Stomach (tissue), 4 donors: ENCODE data around the gene CNOT9.

ENCODE experiments used
- EP300 ChIP-seq: sonication (generic); formaldehyde crosslinking; IDR thresholded peaks from one replicate; pipeline ENCODE4 v1.6.1; 2017; ENCODE audit warnings: antibody characterized with exemption
- POLR2AphosphoS5 ChIP-seq, 3 donors: sonication (generic); formaldehyde crosslinking; IDR thresholded peaks; one replicate each; pipeline ENCODE4 v1.6.1; 2016; ENCODE audit warnings: antibody characterized with exemption in 3 of 3
- TF ChIP-seq, protein P1 (sequence below), 7 experiments: fragments of 450-650 bp in 4 of 7; fragments of 200-600 bp in 3 of 7; sonication (generic) in 3 of 7; IDR thresholded peaks; one replicate each; pipeline ENCODE4 v1.5.1; 2016 to 2019; ENCODE audit warnings: antibody characterized with exemption in 7 of 7, control low read depth in 2 of 7, mild to moderate bottlenecking in 1 of 7

DNA sequence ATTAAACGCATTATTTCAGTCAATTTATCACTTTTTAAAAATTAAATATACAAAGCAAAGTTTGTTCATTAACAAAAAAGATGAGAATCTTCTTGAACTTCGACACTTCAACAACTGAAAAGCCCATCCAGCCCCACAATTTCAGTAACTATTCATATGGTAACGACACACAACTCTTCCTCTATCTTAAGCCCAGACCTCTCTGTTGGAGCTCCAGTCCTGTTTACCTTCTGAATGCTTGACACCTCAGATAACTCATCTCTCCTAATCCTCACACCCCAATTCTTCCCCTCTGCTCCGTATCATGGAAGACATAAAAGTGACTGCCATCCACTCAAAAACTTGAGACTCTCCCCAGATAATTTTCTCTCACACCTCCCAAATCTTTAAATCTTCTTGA is 13.1 kb upstream of the CNOT9 start:
- TF ChIP-seq POLR2AphosphoS5 (IDR thresholded peaks at IDR 0.05) = no peak
- TF ChIP-seq, protein P1, sequence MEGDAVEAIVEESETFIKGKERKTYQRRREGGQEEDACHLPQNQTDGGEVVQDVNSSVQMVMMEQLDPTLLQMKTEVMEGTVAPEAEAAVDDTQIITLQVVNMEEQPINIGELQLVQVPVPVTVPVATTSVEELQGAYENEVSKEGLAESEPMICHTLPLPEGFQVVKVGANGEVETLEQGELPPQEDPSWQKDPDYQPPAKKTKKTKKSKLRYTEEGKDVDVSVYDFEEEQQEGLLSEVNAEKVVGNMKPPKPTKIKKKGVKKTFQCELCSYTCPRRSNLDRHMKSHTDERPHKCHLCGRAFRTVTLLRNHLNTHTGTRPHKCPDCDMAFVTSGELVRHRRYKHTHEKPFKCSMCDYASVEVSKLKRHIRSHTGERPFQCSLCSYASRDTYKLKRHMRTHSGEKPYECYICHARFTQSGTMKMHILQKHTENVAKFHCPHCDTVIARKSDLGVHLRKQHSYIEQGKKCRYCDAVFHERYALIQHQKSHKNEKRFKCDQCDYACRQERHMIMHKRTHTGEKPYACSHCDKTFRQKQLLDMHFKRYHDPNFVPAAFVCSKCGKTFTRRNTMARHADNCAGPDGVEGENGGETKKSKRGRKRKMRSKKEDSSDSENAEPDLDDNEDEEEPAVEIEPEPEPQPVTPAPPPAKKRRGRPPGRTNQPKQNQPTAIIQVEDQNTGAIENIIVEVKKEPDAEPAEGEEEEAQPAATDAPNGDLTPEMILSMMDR (IDR thresholded peaks at IDR 0.05) = no peak
- TF ChIP-seq EP300 = no peak
